ENCODE data around the gene CEBPZ.

CEBPZ gene

DNA sequence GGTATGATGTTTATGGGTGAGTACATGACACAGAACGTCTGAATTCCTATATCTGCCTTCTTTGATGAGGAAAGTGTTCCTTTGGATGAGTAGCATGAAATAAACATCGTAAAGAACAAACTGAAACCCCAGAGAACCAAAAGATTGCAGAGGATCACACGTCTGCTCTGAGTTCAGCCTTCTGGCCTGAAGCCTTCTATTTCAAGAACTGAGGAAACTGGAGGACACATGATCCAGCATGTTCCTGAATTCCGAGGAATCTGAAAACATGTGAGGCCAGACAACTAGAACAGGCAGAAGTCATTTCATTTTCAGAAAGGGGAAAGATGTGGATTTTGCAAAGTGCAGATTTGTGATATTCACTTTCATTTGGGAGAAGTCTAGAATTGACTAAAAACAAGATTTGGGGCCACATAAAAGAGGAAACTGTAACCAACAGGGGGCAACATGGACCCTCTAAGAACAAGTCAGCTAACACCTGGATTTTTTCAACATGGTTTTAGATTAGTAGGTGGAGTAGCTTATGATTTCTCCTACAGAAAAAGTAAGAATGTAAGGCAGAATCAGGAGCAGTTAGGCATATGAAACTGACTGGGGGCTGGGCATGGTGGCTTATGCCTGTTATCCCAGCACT lies 51.3 kb downstream of the CEBPZ start:
- no peak for DNase-seq

DNA sequence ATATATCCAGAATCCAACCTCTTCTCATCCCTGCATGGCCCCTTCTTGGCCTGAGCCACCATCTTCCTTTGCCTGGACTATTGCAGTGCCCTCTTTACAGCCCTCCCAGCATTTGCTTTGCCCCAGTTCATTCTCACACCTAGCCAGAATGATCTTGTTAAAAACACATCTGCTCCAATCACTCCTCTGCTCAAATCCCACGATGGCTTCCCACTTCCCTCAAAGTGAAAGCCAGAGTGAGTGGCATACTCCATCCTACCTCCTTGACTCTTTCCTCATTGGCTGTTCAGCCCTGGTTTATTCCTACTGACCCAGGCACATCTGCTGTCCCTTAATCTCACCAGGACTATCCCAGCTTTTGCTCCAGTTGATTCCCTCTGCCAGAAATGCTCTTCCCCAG lies 57.7 kb downstream of the CEBPZ start:
- no peak for DNase-seq

DNA sequence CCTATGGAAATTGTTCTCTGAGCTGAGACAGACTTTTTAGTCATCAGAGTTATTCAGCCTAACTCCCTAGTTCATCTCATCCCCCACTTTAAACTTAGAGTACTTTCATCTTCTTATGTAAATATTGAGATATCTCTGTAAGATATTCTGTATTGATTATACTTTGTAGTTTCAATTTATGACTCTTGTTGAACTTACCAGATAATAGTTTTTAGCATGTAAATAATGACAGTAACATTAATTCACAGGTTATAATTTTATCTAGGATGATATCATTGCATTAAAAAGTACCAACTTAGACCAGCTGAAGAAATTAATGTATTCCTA lies 59.8 kb downstream of the CEBPZ start:
- DNase-seq: no peak

DNA sequence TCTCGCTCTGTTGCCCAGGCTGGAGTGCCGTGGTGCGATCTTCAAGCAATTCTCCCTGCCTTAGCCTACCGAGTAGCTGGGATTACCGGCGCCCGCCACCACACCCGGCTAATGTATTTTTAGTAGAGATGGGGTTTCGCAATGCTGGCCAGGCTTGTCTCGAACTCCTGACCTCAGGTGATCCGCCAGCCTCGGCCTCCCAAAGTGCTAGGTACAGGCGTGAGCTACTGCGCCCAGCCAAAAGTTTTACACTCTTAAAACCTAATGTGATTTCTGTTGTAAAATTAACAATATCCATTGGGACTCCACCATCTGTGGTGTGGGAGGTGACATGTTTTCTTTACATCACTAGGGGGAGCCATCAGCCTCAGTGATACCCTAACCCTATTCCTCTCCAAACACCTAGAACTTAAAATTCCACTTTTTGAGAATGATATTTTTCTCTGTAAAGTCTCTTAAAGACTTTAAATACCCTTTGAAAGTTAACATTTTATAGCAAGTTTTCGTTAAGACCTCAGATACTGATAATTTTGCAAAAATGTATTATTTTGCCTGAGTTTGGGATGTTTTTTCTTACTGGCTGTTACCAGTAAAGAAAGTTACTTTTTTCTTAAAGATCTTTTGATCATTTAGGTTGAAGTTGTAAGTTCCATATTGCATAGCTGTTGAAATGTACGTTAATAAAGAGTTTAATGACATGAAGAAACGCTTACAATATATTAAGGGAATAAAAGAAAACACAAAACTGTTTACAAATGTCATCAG lies 63.0 kb downstream of the CEBPZ start:
- no peak for DNase-seq

DNA sequence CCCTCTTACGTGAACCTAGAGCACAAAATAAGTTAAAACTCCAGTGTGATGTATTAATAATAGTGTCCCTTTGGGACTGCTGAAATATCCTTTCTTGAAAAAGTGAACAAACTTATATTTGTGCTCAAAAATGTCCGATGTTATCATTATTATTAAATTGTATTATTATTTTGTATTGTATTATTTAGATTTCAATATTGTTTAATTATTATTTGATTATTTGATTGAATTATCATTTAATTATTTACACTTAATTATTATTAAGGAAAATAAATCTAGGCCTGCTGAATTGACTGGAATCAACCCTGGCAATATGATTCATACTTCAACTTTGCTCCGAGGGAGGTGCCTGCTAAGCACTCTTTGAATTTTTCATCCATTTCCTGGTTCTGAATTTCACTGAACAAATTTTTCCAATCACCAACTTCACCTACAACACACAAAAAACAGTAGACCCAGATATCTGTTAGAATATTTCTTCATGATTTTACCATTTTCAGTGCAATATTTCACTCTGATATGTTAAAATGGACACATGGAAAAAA lies 63.7 kb downstream of the CEBPZ start:
- DNase-seq: no peak

DNA sequence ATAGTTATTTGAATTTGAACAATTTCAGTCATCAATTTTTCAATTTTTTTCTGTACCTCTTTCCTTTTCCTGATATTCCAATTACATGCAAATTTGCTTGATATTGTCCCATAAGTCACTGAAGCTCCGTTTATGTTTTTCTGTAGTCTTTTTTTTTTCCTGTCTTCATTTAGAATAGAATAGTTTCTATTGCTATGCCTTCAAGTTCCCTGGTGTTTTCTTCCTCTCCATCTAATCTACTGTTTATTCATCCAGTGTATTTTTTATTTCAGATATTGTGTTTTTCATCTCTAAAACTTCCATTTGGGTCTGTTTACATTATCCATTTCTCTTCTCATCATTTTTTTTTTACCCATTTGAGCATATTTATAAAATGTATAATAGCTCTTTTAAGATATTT lies 66.6 kb downstream of the CEBPZ start:
- DNase-seq: no peak

DNA sequence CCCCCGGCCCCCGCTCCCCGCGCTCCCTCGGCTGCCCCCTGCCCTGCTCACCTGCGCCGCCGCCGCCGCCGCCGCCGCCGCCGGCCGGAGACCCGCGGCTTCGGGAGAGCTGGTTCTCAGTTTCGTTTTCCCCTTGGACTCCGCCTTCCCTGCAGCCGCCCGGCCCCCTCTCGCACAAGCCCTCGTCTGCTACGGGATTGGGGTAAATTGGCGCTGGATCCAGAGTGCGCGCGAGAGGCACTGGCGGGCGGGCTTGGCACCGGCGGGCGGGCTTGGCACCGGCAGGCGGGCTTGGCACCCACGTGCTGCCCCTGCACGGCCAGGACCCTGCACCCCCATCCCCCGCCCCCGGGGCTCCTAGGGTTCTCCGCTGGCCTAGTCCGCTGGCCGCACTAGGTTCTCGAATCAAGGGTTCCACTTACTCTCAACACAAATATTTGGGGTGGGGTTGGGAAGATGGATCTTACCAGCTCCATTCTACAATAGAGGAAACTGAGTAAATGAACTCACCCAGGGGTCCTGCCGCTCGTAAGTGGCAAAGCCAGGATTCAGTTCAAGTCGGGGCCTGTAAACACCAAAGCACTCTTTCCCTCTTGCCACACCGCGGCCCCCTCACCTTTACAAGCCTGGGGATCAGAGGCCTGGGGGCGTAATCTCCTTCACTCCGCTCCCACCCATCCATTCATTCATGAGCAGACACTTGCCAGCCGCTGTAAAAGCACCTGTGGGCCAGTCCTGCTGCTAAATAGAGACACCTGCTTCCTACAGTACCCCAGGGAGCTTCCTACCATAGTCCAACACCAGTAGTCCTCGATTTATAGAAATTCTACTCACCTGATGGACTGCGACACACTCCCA lies 74.3 kb downstream of the CEBPZ start, which contains the start of gene EIF2AK2:
Gene EIF2AK2, minus strand, starts transcription at position 124 of the 858 bp plus-strand sequence. CDS start 9,174 bp downstream, outside the sequence.
- DNase-seq: peak; percentile 78

DNA sequence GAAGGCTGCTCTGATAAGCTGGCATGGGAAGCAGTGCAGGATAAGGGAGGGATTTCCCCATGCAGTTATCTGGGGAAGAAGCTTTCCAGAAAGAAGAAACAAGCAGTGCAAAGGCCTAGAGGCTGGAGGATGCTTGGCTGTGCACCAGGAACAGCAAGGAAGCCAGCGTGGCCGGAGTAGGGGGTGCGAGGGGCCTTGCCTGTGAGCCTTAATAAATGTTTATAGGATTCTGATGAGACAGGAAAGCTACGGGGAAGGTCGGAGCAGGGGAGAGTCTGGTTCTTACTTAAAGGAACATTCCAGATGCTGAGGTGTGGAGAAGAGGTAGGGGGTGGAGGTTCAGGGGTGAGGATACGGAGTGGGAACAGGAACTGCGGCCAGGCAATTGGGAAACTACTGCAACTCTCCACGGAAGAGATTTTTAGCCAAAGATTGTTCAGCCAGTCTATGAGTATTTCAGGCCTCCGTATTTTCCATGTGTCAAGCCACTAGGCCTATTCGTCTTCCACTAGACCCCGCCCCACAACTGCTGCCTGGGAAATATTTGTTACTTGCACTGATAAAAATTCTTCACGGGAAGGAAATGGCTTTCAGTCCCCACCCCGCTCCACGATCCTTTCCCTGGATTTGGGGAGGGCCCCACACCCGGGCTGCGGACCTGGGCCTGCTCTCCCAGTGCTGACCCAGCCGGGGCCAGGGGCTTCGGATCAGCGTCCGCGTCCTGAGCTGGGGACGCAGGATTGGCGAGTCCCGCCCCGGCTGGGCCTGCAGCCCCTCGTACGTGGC lies 75.1 kb downstream of the CEBPZ start:
- DNase-seq: no peak

DNA sequence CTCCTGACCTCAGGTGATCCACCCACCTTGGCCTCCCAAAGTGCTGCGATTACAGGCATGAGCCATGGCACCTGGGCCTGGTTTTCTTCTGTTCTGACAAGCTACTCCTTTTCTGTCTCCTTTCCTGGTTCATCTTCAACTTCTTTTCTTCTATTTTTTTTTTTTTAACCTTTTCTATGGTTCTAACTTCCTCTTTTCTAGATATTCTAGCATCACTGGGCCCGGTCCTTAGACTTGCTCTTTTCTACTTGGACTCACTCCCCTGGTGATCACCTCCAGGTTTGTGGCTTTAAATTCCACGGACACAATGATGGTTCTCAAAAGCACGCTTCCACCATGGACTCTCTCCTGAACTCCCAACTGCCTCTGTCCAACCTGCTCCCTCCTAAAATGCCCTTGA lies 76.6 kb downstream of the CEBPZ start:
- DNase-seq: no peak

DNA sequence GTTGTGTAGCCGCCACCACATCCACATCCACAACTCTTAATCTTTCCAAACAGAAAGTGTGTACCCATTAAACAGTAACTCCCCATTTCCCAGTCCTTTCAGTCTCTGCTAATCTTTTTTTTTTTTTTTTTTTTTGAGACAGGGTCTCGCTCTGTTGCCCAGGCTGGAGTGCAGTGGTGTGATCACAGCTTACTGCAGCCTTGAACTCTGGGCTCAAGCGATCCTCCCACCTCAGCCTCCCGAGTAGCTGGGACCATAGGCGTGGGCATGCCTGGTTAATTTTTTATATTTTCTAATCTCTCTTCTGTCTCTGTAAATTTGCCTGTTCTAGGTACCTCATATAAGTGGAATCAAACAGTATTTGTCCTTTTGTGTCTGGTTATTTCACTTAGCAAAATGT lies 78.2 kb downstream of the CEBPZ start:
- no peak for DNase-seq

All from NCI-H1048 (cell line).